ENCODE data around the gene MERTK. TPM values are rescaled to one million over a fixed set of nuclear protein-coding genes. Genes with fewer than 3 reads are reported as not detected.

Gene MERTK
- total and polyA plus RNA-seq, 2 of the 8 experiments (the other 6 are each of a cell fraction or from before 2014, with no cell fraction given): 6.5 to 7.0 TPM

DNA sequence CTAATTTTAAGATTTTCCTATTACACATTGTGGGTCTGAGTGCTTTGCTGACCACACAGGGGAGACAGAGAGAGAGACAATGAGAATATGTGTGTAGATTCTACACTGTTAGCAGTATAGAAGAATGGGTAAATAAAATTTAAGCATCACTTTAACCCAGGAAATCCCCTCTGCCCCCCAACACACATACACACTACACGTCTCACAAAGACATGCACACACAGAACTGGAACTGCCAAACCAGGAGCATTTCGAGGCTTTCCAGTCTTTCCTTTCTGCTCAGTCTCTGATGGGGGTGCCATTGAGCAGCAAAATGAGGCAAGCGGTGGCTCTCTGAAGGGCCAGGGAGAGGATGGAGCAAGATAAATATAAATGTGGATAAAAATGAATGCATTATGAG, 2.5 kb downstream of the MERTK start:
- Histone ChIP-seq H3K36me3 (ENCODE audit: control insufficient read depth in 2 of 4, insufficient read depth in 4 of 4, low read length in 3 of 4) (no peaks in the 10 kb centered on the region), H2AFZ (ENCODE audit: low read length) (no peak overlapping the region), H3K27ac (ENCODE audit: low read depth, low read length) (no peak overlapping the region), H3K4ac (replicated peaks; ENCODE audit: insufficient read length, low read depth, low read length) (no peak overlapping the region), H3K23me2 (ENCODE audit: low read depth, low read length) (peaks cover 7% of the 10 kb centered on the region), H3K27me3 (replicated peaks in 1 of 4; ENCODE audit: control insufficient read depth in 3 of 4, extremely low read depth in 1 of 4, insufficient read depth in 3 of 4, low read length in 3 of 4) (peaks cover 0 to 20% (median 11%) of the 10 kb centered on the region in 4 experiments; a peak in 5 of 7 replicates), H2BK120ac (replicated peaks; ENCODE audit: low read depth, low read length) (no peak overlapping the region), H3K9me3 (ENCODE audit: insufficient read depth in 2 of 2, low read depth in 1 of 2, low read length in 1 of 2) (no peaks in the 10 kb centered on the region), H2BK20ac (ENCODE audit: low read length) (no peak overlapping the region), H4K20me1 (replicated peaks in 1 of 2; ENCODE audit: control insufficient read depth in 1 of 2, insufficient read depth in 2 of 2, low read length in 2 of 2) (peaks cover 2% of the 10 kb centered on the region in 2 experiments), H3K4me3 (ENCODE audit: extremely low read depth in 1 of 4, insufficient read depth in 2 of 4, low read depth in 3 of 4, low read length in 4 of 4) (no peak overlapping the region), H2AK5ac (ENCODE audit: low read depth, low read length) (no peak overlapping the region), H2BK5ac (ENCODE audit: low read depth, low read length) (no peak overlapping the region), H3K14ac (ENCODE audit: insufficient read length) (no peak overlapping the region), H4K91ac (replicated peaks; ENCODE audit: insufficient read length, low read length) (no peak overlapping the region), H3K23ac (ENCODE audit: insufficient read length) (no peak overlapping the region), H2BK12ac (ENCODE audit: low read depth, low read length) (no peak overlapping the region), H3K56ac (replicated peaks; ENCODE audit: insufficient read length, low read depth, low read length) (no peak overlapping the region), H3K4me1 (replicated peaks in 1 of 4; ENCODE audit: control insufficient read depth in 3 of 4, insufficient read depth in 4 of 4, low read length in 3 of 4) (peaks cover 3 to 15% (median 5%) of the 10 kb centered on the region in 4 experiments; a peak in 6 of 7 replicates), H3K18ac (ENCODE audit: extremely low read depth, low read length) (no peak overlapping the region), H4K8ac (ENCODE audit: extremely low read depth, insufficient read depth, low read length) (no peak overlapping the region), H4K5ac (ENCODE audit: insufficient read length, low read depth, low read length) (no peak overlapping the region), H2BK15ac (ENCODE audit: low read length) (no peak overlapping the region), H3K4me2 (ENCODE audit: insufficient read depth in 1 of 2, low read depth in 2 of 2, low read length in 2 of 2) (no peak overlapping the region), H3K79me2 (ENCODE audit: control insufficient read depth in 1 of 2, insufficient read depth in 2 of 2, low read length in 2 of 2) (no peaks in the 10 kb centered on the region; a peak in 1 of 4 replicates), H3K9ac (replicated peaks in 1 of 4; ENCODE audit: extremely low read depth in 1 of 4, low read depth in 3 of 4, low read length in 3 of 4) (no peak overlapping the region), H3K79me1 (ENCODE audit: low read depth, low read length) (no peaks in the 10 kb centered on the region)
- DNase-seq (ENCODE audit: low read depth in 1 of 2, low spot score in 2 of 2): peak in 1 of 2 experiments; percentile 57
- CTCF ChIA-PET (ENCODE audit: partially characterized antibody): interaction anchor here (0.6 to 3.5 kb wide), 16 partner anchors 9 to 154 kb away, joined by 3 to 19 read pairs (median 6); partner anchors contain the start of gene TMEM87B
- TF ChIP-seq, protein P1, sequence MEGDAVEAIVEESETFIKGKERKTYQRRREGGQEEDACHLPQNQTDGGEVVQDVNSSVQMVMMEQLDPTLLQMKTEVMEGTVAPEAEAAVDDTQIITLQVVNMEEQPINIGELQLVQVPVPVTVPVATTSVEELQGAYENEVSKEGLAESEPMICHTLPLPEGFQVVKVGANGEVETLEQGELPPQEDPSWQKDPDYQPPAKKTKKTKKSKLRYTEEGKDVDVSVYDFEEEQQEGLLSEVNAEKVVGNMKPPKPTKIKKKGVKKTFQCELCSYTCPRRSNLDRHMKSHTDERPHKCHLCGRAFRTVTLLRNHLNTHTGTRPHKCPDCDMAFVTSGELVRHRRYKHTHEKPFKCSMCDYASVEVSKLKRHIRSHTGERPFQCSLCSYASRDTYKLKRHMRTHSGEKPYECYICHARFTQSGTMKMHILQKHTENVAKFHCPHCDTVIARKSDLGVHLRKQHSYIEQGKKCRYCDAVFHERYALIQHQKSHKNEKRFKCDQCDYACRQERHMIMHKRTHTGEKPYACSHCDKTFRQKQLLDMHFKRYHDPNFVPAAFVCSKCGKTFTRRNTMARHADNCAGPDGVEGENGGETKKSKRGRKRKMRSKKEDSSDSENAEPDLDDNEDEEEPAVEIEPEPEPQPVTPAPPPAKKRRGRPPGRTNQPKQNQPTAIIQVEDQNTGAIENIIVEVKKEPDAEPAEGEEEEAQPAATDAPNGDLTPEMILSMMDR (IDR thresholded peaks at IDR 0.05; ENCODE audit: control extremely low read depth in 1 of 3, insufficient read depth in 1 of 3, low read depth in 1 of 3, low read length in 3 of 3): peak; percentile 42 to 63 (median 53)
- TF ChIP-seq RFX5 (IDR thresholded peaks at IDR 0.05; ENCODE audit: borderline replicate concordance, low read depth, low read length) (no peak), RAD21 (IDR thresholded peaks at IDR 0.05 in 1 of 2, conservative IDR thresholded peaks at IDR 0.05 in 1 of 2; ENCODE audit: low read depth in 2 of 2, low read length in 2 of 2) (peak; percentile 61 to 70)
- POLR2A ChIA-PET (ENCODE audit: partially characterized antibody): interaction anchor here (7.2 kb wide), 1 partner anchor 17 kb away, joined by 33 read pairs; the partner anchor contains the start of gene ANAPC1
- FAIRE-seq: no peak
- 56% methylated on average over 3 of the region's 3 CpGs; no CpG with 5 or more reads in 1 of the 2 experiments for WGBS, 2 experiments (ENCODE audit: extremely low coverage in 1 of 2, insufficient coverage in 1 of 2, insufficient read length in 1 of 2, insufficient replicate concordance in 2 of 2, low coverage in 1 of 2, low lambda C conversion rate in 2 of 2, missing lambda C conversion rate in 1 of 2)

Measured in H1 (cell line).